ENCODE measurements around the gene JOSD2.

JOSD2 gene

DNA sequence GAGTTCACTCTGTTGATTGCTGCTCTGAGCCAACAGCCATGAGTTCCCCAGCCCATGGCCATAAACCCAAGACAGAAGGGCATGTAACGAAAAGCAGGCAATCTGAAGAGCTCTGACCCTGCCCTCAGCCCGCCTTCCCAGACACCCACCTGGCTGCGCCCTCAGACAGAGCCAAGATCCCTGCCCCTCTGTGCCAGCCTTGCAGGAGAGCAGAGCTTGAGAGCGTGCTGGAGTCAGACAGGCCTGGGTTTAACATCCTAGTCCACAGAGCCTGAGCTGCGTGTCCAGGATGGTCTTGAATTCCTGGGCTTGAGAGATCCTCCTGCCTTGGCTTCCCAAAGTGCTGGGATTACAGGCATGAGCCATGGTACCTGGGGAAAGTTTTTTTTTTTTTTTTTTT lies 53.7 kb downstream of the JOSD2 start:
- Histone ChIP-seq H3F3A (ENCODE audit: insufficient read depth) (peaks cover 5% of the 10 kb centered on the region), H2AFZ (ENCODE audit: low read depth, low read length, severe bottlenecking) (no peak overlapping the region), H3K4me2 (ENCODE audit: low read depth, low read length, poor library complexity, severe bottlenecking) (no peak overlapping the region), H3K4me3 (ENCODE audit: insufficient read depth, low read length, poor library complexity, severe bottlenecking) (no peak overlapping the region), H3K79me2 (ENCODE audit: insufficient read depth, low read length) (no peaks in the 10 kb centered on the region), H3K27me3 (ENCODE audit: low read length) (no peaks in the 10 kb centered on the region), H3K36me3 (ENCODE audit: low read length) (no peaks in the 10 kb centered on the region), H4K20me1 (ENCODE audit: low read depth, low read length) (no peaks in the 10 kb centered on the region), H3K27ac (ENCODE audit: low read depth, low read length) (no peak overlapping the region), H3K9ac (ENCODE audit: low read length) (no peak overlapping the region), H3K9me3 (ENCODE audit: insufficient read depth, low read length) (no peaks in the 10 kb centered on the region), H3K9me2 (replicated peaks; ENCODE audit: insufficient read depth, low read length) (no peaks in the 10 kb centered on the region)
- TF ChIP-seq, protein P1, sequence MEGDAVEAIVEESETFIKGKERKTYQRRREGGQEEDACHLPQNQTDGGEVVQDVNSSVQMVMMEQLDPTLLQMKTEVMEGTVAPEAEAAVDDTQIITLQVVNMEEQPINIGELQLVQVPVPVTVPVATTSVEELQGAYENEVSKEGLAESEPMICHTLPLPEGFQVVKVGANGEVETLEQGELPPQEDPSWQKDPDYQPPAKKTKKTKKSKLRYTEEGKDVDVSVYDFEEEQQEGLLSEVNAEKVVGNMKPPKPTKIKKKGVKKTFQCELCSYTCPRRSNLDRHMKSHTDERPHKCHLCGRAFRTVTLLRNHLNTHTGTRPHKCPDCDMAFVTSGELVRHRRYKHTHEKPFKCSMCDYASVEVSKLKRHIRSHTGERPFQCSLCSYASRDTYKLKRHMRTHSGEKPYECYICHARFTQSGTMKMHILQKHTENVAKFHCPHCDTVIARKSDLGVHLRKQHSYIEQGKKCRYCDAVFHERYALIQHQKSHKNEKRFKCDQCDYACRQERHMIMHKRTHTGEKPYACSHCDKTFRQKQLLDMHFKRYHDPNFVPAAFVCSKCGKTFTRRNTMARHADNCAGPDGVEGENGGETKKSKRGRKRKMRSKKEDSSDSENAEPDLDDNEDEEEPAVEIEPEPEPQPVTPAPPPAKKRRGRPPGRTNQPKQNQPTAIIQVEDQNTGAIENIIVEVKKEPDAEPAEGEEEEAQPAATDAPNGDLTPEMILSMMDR (IDR thresholded peaks at IDR 0.05; ENCODE audit: insufficient read depth, low read length, poor library complexity, severe bottlenecking) = no peak
- no peak for TF ChIP-seq EZH2phosphoT487 (conservative IDR thresholded peaks at IDR 0.05; ENCODE audit: low read length)

Measured in SU-DHL-6 (cell line).